Mesenchymal stem cell (in vitro differentiated cells and primary cell): ENCODE data around the gene TCF25.

Experiments
- DNase-seq: peaks from one replicate; pipeline ENCODE4 v3.0.0-alpha.2; 2013
- H2AFZ ChIP-seq: one replicate; pipeline ENCODE4 v1.6.1; 2013; ENCODE audit warnings: low read depth, mild to moderate bottlenecking, control low read depth, inconsistent platforms, low read length, moderate library complexity
- H2AK5ac ChIP-seq: 2 replicates; pipeline ENCODE4 v1.6.1; 2013; ENCODE audit warnings: low read length, moderate library complexity, mild to moderate bottlenecking, inconsistent platforms; ENCODE audit not compliant: severe bottlenecking
- H2BK120ac ChIP-seq: one replicate; pipeline ENCODE4 v1.6.1; 2013; ENCODE audit warnings: low read depth, mild to moderate bottlenecking, inconsistent platforms, low read length, moderate library complexity
- H2BK12ac ChIP-seq, 2 experiments: one replicate each; pipeline ENCODE4 v1.6.1; 2013; ENCODE audit warnings: inconsistent platforms in 2 of 2, low read length in 2 of 2, mild to moderate bottlenecking in 2 of 2, moderate library complexity in 2 of 2, control low read depth in 1 of 2
- H2BK15ac ChIP-seq: one replicate; pipeline ENCODE4 v1.6.1; 2013; ENCODE audit warnings: mild to moderate bottlenecking, low read depth, inconsistent platforms; ENCODE audit not compliant: poor library complexity, severe bottlenecking
- H2BK5ac ChIP-seq: 2 replicates; pipeline ENCODE4 v1.6.1; 2013; ENCODE audit warnings: low read depth, mild to moderate bottlenecking, low read length, control low read depth, inconsistent platforms; ENCODE audit not compliant: poor library complexity, severe bottlenecking
- H3K14ac ChIP-seq, 2 experiments: one replicate each; pipeline ENCODE4 v1.6.1; 2013; ENCODE audit warnings: inconsistent platforms in 2 of 2, low read length in 2 of 2, control low read depth in 1 of 2, mild to moderate bottlenecking in 1 of 2, moderate library complexity in 1 of 2
- H3K18ac ChIP-seq, 2 experiments: one replicate each; pipeline ENCODE4 v1.6.1; 2013; ENCODE audit warnings: inconsistent platforms in 2 of 2, low read length in 2 of 2, control low read depth in 1 of 2, low read depth in 1 of 2, mild to moderate bottlenecking in 1 of 2
- H3K23ac ChIP-seq, 2 experiments: one replicate each; pipeline ENCODE4 v1.6.1; 2013; ENCODE audit warnings: inconsistent platforms in 2 of 2, low read length in 2 of 2, mild to moderate bottlenecking in 2 of 2, moderate library complexity in 2 of 2, control low read depth in 1 of 2
- H3K27ac ChIP-seq: 2 replicates; pipeline ENCODE4 v1.5.1; 2013; ENCODE audit warnings: mild to moderate bottlenecking, moderate library complexity, low read length, control low read depth, inconsistent platforms; ENCODE audit not compliant: poor library complexity, severe bottlenecking
- H3K27me3 ChIP-seq, 2 experiments: 2 replicates each; pipeline versions ENCODE4 v1.6.1 to v1.7.0; 2013; ENCODE audit warnings: low read length in 2 of 2, mild to moderate bottlenecking in 2 of 2, moderate library complexity in 2 of 2, control low read depth in 1 of 2, inconsistent platforms in 1 of 2; ENCODE audit not compliant: control insufficient read depth in 1 of 2, insufficient read depth in 1 of 2
- H3K36me3 ChIP-seq, 2 experiments: 2 replicates each; pipeline versions ENCODE4 v1.6.1 to v1.7.0; 2013; ENCODE audit warnings: low read length in 2 of 2, control low read depth in 1 of 2, inconsistent platforms in 1 of 2, low read depth in 1 of 2, mild to moderate bottlenecking in 1 of 2; ENCODE audit not compliant: insufficient read depth in 2 of 2, control insufficient read depth in 1 of 2
- H3K4ac ChIP-seq, 2 experiments: one replicate each; pipeline ENCODE4 v1.6.1; 2013; ENCODE audit warnings: inconsistent platforms in 2 of 2, low read length in 2 of 2, mild to moderate bottlenecking in 2 of 2, moderate library complexity in 2 of 2, control low read depth in 1 of 2, low read depth in 1 of 2
- H3K4me1 ChIP-seq: 2 replicates; pipeline ENCODE4 v1.6.1; 2013; ENCODE audit warnings: low read depth, low read length, control low read depth; ENCODE audit not compliant: control insufficient read depth, insufficient read depth
- H3K4me2 ChIP-seq: 2 replicates; pipeline ENCODE4 v1.6.1; 2013; ENCODE audit warnings: low read length, mild to moderate bottlenecking, inconsistent platforms; ENCODE audit not compliant: poor library complexity, severe bottlenecking
- H3K4me3 ChIP-seq, 2 experiments: 2 replicates each; pipeline versions ENCODE4 v1.5.1 to v1.7.0; 2013; ENCODE audit warnings: low read length in 2 of 2, mild to moderate bottlenecking in 2 of 2, control low read depth in 1 of 2, low read depth in 1 of 2; ENCODE audit not compliant: insufficient read depth in 1 of 2
- H3K79me1 ChIP-seq: replicated peaks from 2 replicates; pipeline ENCODE4 v1.6.1; 2013; ENCODE audit warnings: mild to moderate bottlenecking, control low read depth, low read length, inconsistent platforms; ENCODE audit not compliant: poor library complexity, severe bottlenecking
- H3K9ac ChIP-seq: 2 replicates; pipeline ENCODE4 v1.7.0; 2013; ENCODE audit warnings: mild to moderate bottlenecking, low read length, moderate library complexity
- H3K9me3 ChIP-seq: 2 replicates; pipeline ENCODE4 v1.7.0; 2013; ENCODE audit warnings: mild to moderate bottlenecking, low read length; ENCODE audit not compliant: control insufficient read depth
- H4K8ac ChIP-seq: one replicate; pipeline ENCODE4 v1.6.1; 2013; ENCODE audit warnings: inconsistent platforms, mild to moderate bottlenecking, low read length, moderate library complexity
- H4K91ac ChIP-seq: one replicate; pipeline ENCODE4 v1.6.1; 2013; ENCODE audit warnings: mild to moderate bottlenecking, low read length, inconsistent platforms
- WGBS: methylation state at CpG from one replicate; pipeline ENCODE4 v1.1.7; 2013; ENCODE audit warnings: mixed read lengths; 5-methylcytosine and 5-hydroxymethylcytosine counted together

Gene TCF25

GRCh38 chr16:89906140-89907025 lies 33.0 kb downstream of the TCF25 start:
- H3K27ac ChIP-seq, result no peak overlapping the region
- no peak overlapping the region for H2BK5ac ChIP-seq
- H2AK5ac ChIP-seq, result no peak overlapping the region
- H3K9ac ChIP-seq, result no peak overlapping the region
- H3K9me3 ChIP-seq, result no peaks in the 10 kb centered on the region
- H4K8ac ChIP-seq, result no peak overlapping the region
- H3K27me3 ChIP-seq, result no peaks in the 10 kb centered on the region
- peaks cover 22% of the 10 kb centered on the region for H3K79me1 ChIP-seq
- H3K4me1 ChIP-seq, result peaks cover 3% of the 10 kb centered on the region
- 97% methylated on average over 40 of the region's 40 CpGs for WGBS
- H3K14ac ChIP-seq, result no peak overlapping the region
- no peak overlapping the region for H2BK15ac ChIP-seq
- H3K18ac ChIP-seq, result no peak overlapping the region
- peaks cover 72 to 88% of the 10 kb centered on the region in 2 experiments for H3K36me3 ChIP-seq
- DNase-seq, result no peak
- no peak overlapping the region for H3K4ac ChIP-seq
- no peak overlapping the region for H2AFZ ChIP-seq
- H4K91ac ChIP-seq, result no peak overlapping the region
- no peak overlapping the region for H3K23ac ChIP-seq
- no peak overlapping the region for H3K4me3 ChIP-seq
- no peak overlapping the region for H2BK120ac ChIP-seq
- no peak overlapping the region for H3K4me2 ChIP-seq
- no peak overlapping the region for H2BK12ac ChIP-seq

GRCh38 chr16:89907055-89907814 lies 33.8 kb downstream of the TCF25 start:
- Histone ChIP-seq H2BK120ac (no peak overlapping the region), H3K79me1 (peaks cover 22% of the 10 kb centered on the region), H3K9ac (no peak overlapping the region), H4K8ac (no peak overlapping the region), H3K4me1 (peaks cover 3% of the 10 kb centered on the region), H2BK5ac (no peak overlapping the region), H2AFZ (no peak overlapping the region), H3K18ac (no peak overlapping the region), H2BK12ac (no peak overlapping the region), H2AK5ac (no peak overlapping the region), H3K14ac (no peak overlapping the region), H3K27ac (no peak overlapping the region), H3K4me3 (no peak overlapping the region), H3K36me3 (peaks cover 77 to 94% of the 10 kb centered on the region in 2 experiments), H3K27me3 (no peaks in the 10 kb centered on the region), H4K91ac (no peak overlapping the region), H3K4me2 (no peak overlapping the region), H3K23ac (no peak overlapping the region), H2BK15ac (no peak overlapping the region), H3K9me3 (no peaks in the 10 kb centered on the region), H3K4ac (no peak overlapping the region)
- no peak for DNase-seq
- WGBS, result 94% methylated on average over 6 of the region's 13 CpGs

- Histone ChIP-seq H2AK5ac (no peak overlapping the region), H2BK120ac (no peak overlapping the region), H2BK15ac (no peak overlapping the region), H3K9me3 (no peaks in the 10 kb centered on the region), H3K36me3 (peaks cover 81 to 96% of the 10 kb centered on the region in 2 experiments), H3K4me1 (peaks cover 5% of the 10 kb centered on the region), H3K14ac (no peak overlapping the region), H2AFZ (no peak overlapping the region), H3K79me1 (peaks cover 16% of the 10 kb centered on the region), H3K23ac (no peak overlapping the region), H3K4me3 (no peak overlapping the region), H2BK12ac (no peak overlapping the region), H3K27ac (no peak overlapping the region), H3K18ac (no peak overlapping the region), H3K4ac (no peak overlapping the region), H4K91ac (no peak overlapping the region), H2BK5ac (no peak overlapping the region), H4K8ac (no peak overlapping the region), H3K27me3 (no peaks in the 10 kb centered on the region), H3K4me2 (no peak overlapping the region), H3K9ac (no peak overlapping the region)
- 82% methylated on average over 4 of the region's 4 CpGs for WGBS
- no peak for DNase-seq
Measured at GRCh38 chr16:89908236-89908635, 34.8 kb downstream of the TCF25 start.
